IPS-18a (cell line): Measurements from ENCODE around the gene SAMD9.

ENCODE experiments used
- H3K27ac ChIP-seq: one replicate; pipeline ENCODE4 v1.5.1; 2013; ENCODE audit warnings: low read length
- H3K27me3 ChIP-seq: one replicate; pipeline ENCODE4 v1.6.1; 2013; ENCODE audit warnings: mild to moderate bottlenecking, low read length; ENCODE audit not compliant: control insufficient read depth, insufficient read depth
- H3K36me3 ChIP-seq: one replicate; pipeline ENCODE4 v1.6.1; 2013; ENCODE audit warnings: low read depth, low read length; ENCODE audit not compliant: control insufficient read depth
- H3K4me1 ChIP-seq: one replicate; pipeline ENCODE4 v1.6.1; 2013; ENCODE audit warnings: low read depth, low read length; ENCODE audit not compliant: control insufficient read depth
- H3K4me3 ChIP-seq: one replicate; pipeline ENCODE4 v1.5.1; 2013; ENCODE audit warnings: low read length
- H3K9ac ChIP-seq: one replicate; pipeline ENCODE4 v1.6.1; 2013; ENCODE audit warnings: mild to moderate bottlenecking, low read length, moderate library complexity
- H3K9me3 ChIP-seq: one replicate; pipeline ENCODE4 v1.6.1; 2013; ENCODE audit warnings: low read depth, low read length; ENCODE audit not compliant: control insufficient read depth

Gene SAMD9

DNA sequence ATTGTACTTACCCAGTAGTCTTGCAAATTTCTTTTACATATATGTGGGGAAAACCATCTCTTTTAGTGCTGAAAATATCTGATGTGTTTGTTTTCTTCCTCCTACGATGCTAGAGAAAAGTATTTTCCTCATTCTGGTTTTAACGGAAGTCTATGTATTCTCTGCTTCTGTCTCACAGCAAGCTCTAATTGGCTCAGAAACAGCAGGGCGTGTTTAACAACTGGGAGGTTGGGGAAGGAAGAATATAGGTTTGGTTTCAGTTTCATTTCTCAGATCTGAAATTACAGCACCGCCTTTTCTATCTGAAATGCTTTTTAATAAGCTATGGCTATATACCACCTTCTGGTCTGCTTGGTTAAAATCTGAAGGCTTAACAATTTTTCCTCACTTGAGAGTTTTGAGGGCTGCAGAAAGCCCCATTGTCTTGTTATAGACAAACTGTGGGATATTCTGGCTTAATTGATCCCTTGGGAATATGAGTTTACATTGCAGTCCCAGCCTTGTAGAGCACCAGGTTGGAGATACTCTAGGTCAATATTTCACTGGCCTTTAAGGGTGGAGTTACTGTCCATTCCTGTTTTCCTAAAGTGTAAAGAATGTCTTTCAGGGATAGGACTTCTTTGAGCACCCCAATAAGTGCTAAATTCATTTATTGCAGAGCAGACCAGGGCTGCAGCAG is at the start of gene SAMD9:
Gene SAMD9, minus strand, starts transcription at position 128 of the 679 bp plus-strand sequence. CDS start 11,882 bp downstream, outside the sequence.
- no peak within 1 kb of the TSS for H3K9ac ChIP-seq
- no peak within 1 kb of the TSS for H3K27ac ChIP-seq
- H3K36me3 ChIP-seq: no peaks in the 10 kb centered on the region
- no peaks in the 10 kb centered on the region for H3K9me3 ChIP-seq
- no peaks in the 10 kb centered on the region for H3K4me1 ChIP-seq
- H3K27me3 ChIP-seq: no peaks in the 10 kb centered on the region
- H3K4me3 ChIP-seq: no peak within 1 kb of the TSS

DNA sequence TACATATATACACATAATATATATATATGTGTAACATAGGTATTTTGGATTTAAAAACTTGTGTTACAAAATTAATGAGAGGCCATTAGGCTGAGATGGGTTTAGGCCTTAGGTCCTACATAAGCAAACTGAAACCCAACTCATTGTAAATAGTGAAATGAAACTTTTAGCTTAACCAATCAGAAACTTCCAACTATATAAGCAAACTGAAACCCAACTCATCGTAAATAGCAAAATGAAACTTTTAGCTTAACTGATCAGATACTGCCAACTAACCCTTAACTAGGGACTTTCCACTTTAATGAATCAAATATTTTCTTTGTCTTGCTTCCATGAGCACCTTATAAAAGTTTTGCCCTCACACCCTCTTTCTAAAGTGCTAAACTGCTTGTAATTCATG is 47.7 kb upstream of the SAMD9 start:
- Histone ChIP-seq H3K27me3 (no peaks in the 10 kb centered on the region), H3K9me3 (no peaks in the 10 kb centered on the region), H3K36me3 (no peaks in the 10 kb centered on the region), H3K4me3 (no peak overlapping the region), H3K27ac (no peak overlapping the region), H3K9ac (no peak overlapping the region), H3K4me1 (no peaks in the 10 kb centered on the region)

DNA sequence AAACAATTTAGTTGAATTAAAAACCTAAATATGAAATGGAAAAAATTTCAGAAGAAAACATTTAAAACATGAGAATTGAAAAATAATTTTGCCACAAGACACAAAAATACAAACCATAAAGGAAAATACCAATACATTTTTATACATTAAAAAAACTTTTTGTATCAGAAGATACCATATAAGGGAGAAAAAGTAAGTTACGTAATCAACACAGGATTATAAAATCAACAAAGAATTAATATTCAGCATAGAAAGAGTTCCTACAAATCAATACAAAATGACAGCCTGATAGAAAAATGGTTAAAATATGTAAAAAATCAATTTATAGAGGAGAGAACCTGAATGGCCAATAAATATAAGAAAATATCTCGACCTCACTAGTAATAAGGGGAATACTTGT is 47.0 kb upstream of the SAMD9 start:
- Histone ChIP-seq H3K9ac (no peak overlapping the region), H3K36me3 (no peaks in the 10 kb centered on the region), H3K4me3 (no peak overlapping the region), H3K27ac (no peak overlapping the region), H3K4me1 (no peaks in the 10 kb centered on the region), H3K27me3 (no peaks in the 10 kb centered on the region), H3K9me3 (no peaks in the 10 kb centered on the region)

DNA sequence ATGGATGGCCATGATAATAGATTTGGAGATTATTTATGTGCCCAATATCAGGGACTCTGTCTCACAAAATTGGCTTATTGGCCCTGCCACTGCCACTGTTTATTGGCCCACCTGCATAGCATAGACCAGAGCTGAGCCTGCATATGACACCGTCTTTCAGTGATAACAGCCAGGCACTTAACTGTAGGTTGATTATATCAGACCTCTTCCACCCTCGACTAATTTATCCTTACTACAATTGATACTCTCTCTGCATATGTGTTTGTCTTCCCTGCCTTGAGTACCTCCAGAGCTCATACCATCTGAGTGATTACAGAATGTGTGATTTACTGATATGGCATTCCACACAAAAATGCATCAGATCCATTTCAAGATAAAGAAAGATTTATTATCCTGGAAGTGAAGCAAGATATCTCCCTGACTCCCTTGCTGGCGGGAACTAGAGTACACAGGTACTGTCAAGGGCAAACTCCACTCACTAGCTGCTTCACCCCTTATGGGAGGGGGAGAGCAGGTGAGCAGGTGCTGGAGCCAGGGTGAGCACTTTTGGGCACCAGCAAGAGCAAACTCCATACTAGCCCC is 43.5 kb upstream of the SAMD9 start:
- Histone ChIP-seq H3K9me3 (no peaks in the 10 kb centered on the region), H3K4me3 (no peak overlapping the region), H3K36me3 (no peaks in the 10 kb centered on the region), H3K27ac (no peak overlapping the region), H3K4me1 (no peaks in the 10 kb centered on the region), H3K27me3 (no peaks in the 10 kb centered on the region), H3K9ac (no peak overlapping the region)

DNA sequence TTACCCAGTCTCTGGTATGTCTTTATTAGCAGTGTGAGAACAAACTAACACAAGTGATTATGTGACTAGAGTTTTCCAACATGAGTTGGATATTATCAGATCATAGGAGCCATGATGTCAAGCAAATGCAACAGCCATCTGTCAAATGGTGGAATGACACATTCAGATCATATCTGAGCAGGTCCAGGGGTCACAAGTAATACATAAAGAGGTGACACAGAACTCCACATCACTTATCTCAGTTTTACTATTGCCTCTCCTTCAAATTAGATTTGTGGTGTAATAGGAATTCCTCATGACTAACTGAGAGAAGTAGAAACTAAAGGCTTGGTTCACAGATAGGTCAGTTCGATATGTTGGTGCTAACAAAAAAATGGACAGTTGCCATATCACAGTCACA is 42.6 kb upstream of the SAMD9 start:
- Histone ChIP-seq H3K27me3 (no peaks in the 10 kb centered on the region), H3K9me3 (no peaks in the 10 kb centered on the region), H3K4me3 (no peak overlapping the region), H3K27ac (no peak overlapping the region), H3K36me3 (no peaks in the 10 kb centered on the region), H3K9ac (no peak overlapping the region), H3K4me1 (no peaks in the 10 kb centered on the region)

DNA sequence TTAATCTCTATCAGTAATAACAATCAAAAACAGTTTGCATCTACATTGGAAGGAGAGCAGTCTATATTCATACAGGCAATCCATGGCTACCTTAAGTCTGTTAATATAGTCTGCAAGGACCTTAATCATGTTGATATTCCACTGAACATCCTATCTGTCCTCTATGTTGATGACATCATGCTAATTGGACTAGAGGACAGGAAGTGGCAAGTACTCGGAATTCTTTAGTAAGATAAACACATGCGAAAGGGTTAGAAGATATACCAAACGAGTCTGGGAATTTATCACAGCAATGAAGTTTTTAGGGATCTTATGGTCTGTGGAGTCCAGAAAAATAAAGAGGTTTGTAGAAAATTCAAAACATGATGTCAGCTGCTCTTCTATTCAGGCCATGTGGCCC is 41.7 kb upstream of the SAMD9 start:
- Histone ChIP-seq H3K36me3 (no peaks in the 10 kb centered on the region), H3K4me3 (no peak overlapping the region), H3K4me1 (no peaks in the 10 kb centered on the region), H3K9ac (no peak overlapping the region), H3K27ac (no peak overlapping the region), H3K9me3 (no peaks in the 10 kb centered on the region), H3K27me3 (no peaks in the 10 kb centered on the region)

DNA sequence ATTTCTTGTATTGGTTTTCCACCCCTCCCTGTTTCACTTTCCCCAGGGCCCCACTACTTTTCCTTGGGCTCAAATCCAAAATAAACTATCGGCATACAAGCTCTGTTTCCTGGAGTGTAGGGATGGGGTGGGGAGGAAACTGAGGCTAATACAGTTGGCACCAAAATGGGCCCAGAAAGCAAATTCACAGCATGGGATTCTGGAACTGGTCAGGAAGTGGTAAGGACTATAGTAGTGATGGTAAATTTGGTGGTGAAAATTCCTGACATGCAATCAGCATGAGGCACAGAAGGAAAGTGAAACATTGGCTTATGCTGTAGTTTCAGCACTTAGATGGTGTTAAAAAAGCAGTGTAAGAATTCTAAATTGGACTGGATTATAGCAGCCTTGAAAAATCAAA is 39.1 kb upstream of the SAMD9 start:
- no peak overlapping the region for H3K4me3 ChIP-seq
- H3K9ac ChIP-seq: no peak overlapping the region
- no peaks in the 10 kb centered on the region for H3K27me3 ChIP-seq
- H3K9me3 ChIP-seq: no peaks in the 10 kb centered on the region
- no peaks in the 10 kb centered on the region for H3K36me3 ChIP-seq
- H3K27ac ChIP-seq: no peak overlapping the region
- no peaks in the 10 kb centered on the region for H3K4me1 ChIP-seq

DNA sequence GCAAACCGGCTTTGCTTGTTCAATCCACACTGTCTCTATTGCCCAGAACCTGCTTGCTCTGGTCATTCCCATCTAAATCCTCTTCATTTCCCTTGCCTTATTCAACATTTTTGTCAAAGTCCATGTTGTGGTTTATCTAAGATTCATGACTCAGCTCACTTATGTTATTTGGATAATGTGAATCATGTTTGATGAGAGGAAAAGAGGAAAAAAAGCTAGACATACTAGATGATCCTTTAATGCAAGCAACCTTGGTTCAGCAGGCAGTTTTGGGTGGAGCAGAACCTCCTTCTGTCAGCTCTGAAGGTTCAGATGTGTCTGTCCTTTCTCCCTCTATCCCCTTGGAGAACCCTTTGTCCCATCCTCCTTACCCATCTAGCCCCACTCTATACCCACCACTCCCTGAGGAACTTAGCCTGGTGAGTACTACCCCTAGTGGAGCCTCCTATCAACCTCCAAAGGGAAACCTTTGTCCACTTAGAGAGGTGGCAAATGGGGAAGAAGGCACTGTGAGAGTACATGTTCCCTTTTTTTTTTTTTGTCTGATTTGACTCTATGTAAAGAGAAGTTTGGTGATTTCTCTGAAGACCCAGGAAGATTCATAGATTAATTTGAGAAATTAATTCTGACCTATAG is 32.5 kb upstream of the SAMD9 start:
- no peaks in the 10 kb centered on the region for H3K36me3 ChIP-seq
- no peaks in the 10 kb centered on the region for H3K9me3 ChIP-seq
- H3K4me3 ChIP-seq: no peak overlapping the region
- H3K4me1 ChIP-seq: no peaks in the 10 kb centered on the region
- no peak overlapping the region for H3K9ac ChIP-seq
- no peaks in the 10 kb centered on the region for H3K27me3 ChIP-seq
- H3K27ac ChIP-seq: no peak overlapping the region

DNA sequence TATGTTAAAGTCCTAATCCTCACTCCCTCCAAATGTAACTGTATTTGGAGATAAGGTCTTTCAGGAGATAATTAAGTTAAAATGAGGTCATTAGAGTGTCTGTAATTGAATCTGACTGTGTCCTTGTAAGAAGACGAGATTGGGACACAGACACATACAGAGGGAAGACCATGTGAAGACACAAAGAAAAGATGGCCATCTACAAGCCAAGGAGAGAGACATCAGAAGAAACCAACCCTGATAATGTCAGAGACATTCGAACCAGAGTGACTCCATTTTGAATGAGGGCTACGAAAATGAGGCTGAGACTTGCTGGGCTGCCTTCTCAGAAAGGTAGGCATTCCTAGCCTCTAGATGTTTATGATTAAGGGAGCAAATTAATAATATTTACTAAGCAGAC is 30.9 kb upstream of the SAMD9 start:
- H3K9me3 ChIP-seq: no peaks in the 10 kb centered on the region
- no peak overlapping the region for H3K4me3 ChIP-seq
- H3K4me1 ChIP-seq: no peaks in the 10 kb centered on the region
- no peaks in the 10 kb centered on the region for H3K27me3 ChIP-seq
- no peak overlapping the region for H3K9ac ChIP-seq
- H3K36me3 ChIP-seq: no peaks in the 10 kb centered on the region
- H3K27ac ChIP-seq: no peak overlapping the region

DNA sequence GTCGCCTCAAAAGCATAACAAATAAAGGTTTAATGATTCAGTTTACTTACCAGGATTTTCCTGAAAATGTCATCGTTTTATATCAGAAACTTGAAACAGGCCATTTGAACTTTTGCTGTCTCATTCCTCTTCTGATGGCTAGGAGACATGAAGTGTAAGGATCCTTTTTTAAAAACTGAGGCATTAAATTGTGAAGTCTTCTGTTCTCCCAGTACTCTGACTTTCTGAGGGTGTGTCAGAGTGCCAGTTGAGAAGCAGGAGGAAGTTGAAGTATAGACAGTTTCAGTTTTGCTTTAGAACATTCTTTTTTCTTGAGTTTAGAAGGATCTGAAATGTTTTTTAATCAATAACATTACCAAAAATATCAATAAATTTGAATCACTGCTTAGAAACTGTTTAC is 30.4 kb upstream of the SAMD9 start, which contains the start of gene SAMD9L:
Gene SAMD9L, minus strand, starts transcription at position 242 of the 400 bp plus-strand sequence. CDS start 12,414 bp downstream, outside the sequence.
- Histone ChIP-seq H3K27me3 (no peaks in the 10 kb centered on the region), H3K36me3 (no peaks in the 10 kb centered on the region), H3K4me1 (no peaks in the 10 kb centered on the region), H3K9ac (no peak within 1 kb of the TSS), H3K9me3 (no peaks in the 10 kb centered on the region), H3K4me3 (no peak within 1 kb of the TSS), H3K27ac (no peak within 1 kb of the TSS)

DNA sequence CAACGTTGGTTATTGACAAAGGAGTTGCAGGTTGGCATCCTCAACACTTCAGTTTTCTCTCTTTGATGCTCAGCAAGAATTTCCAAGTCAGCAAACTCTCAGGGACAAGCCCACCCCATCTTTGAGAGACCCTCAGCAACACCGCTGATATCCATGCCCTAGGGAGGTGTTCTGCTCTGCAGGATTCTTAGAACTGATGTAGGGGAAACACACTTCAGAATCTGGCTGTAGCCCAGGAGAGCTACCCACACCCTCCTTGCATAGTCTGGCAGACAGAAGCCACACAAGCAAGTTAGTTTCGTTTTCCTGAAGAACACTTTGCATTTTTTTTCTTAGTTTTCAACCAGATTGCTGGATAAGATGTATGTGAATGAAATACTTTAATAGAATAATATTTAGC is 29.6 kb upstream of the SAMD9 start:
- Histone ChIP-seq H3K9me3 (no peaks in the 10 kb centered on the region), H3K36me3 (no peaks in the 10 kb centered on the region), H3K27me3 (no peaks in the 10 kb centered on the region), H3K9ac (no peak overlapping the region), H3K4me1 (no peaks in the 10 kb centered on the region), H3K27ac (no peak overlapping the region), H3K4me3 (no peak overlapping the region)
